Caco-2 (cell line): ENCODE results near the gene RNF145. TPM values are rescaled to one million over a fixed set of nuclear protein-coding genes. Genes with fewer than 3 reads are reported as not detected.

Experiments used
- BruUV-seq: library from RNA; stranded (reverse); fragments of 400-500 nt; replicated peaks from 2 replicates; lab custom pipeline; 2021; lab: Mats Ljungman, UMichigan
- CTCF ChIA-PET: fragments of 300-600 bp; sonication (Branson Sonifier 250); formaldehyde crosslinking; loops from one replicate; lab custom pipeline; 2022; ENCODE audit warnings: antibody characterized with exemption; lab: Charles Lee
- POLR2A ChIA-PET: fragments of 300-600 bp; sonication (Branson Sonifier 250); formaldehyde crosslinking; loops from one replicate; lab custom pipeline; 2022; ENCODE audit warnings: antibody characterized with exemption; lab: Charles Lee
- DNase-seq, 2 experiments: peaks; one replicate each; pipeline versions ENCODE4 v3.0.0 to v3.0.0-alpha.2; 2020 to 2022
- H3K27me3 ChIP-seq: replicated peaks from 2 replicates; pipeline ENCODE4 v1.6.0; 2011; ENCODE audit warnings: low read length; ENCODE audit not compliant: control insufficient read depth, insufficient read depth
- H3K36me3 ChIP-seq: 2 replicates; pipeline ENCODE4 v1.5.1; 2011; ENCODE audit warnings: low read length; ENCODE audit not compliant: control insufficient read depth, insufficient read depth
- H3K4me1 ChIP-seq: fragments of 250-450 bp; sonication (Bioruptor Pico); 2 replicates; pipeline ENCODE4 v1.5.1; 2020; ENCODE audit warnings: mild to moderate bottlenecking
- H3K4me3 ChIP-seq: 2 replicates; pipeline ENCODE4 v1.5.1; 2011; ENCODE audit warnings: low read depth, mild to moderate bottlenecking, control low read depth, low read length
- H3K9me3 ChIP-seq: fragments of 250-450 bp; sonication (Bioruptor Pico); 2 replicates; pipeline ENCODE4 v1.5.1; 2020; ENCODE audit warnings: mild to moderate bottlenecking, moderate library complexity
- H3K27ac Mint-ChIP-seq: one replicate; pipeline ENCODE4 v1.8.0; 2022; ENCODE audit warnings: mixed read lengths; ENCODE audit not compliant: unreplicated experiment
- H3K27me3 Mint-ChIP-seq: one replicate; pipeline ENCODE4 v1.8.0; 2022; ENCODE audit warnings: mixed read lengths; ENCODE audit not compliant: insufficient read depth, unreplicated experiment
- H3K36me3 Mint-ChIP-seq: one replicate; pipeline ENCODE4 v1.8.0; 2022; ENCODE audit warnings: mild to moderate bottlenecking, mixed read lengths; ENCODE audit not compliant: insufficient read depth, unreplicated experiment
- H3K4me1 Mint-ChIP-seq: one replicate; pipeline ENCODE4 v1.8.0; 2022; ENCODE audit warnings: low read depth, mixed read lengths; ENCODE audit not compliant: unreplicated experiment
- H3K4me3 Mint-ChIP-seq: one replicate; pipeline ENCODE4 v1.8.0; 2022; ENCODE audit warnings: mild to moderate bottlenecking, moderate library complexity, mixed read lengths; ENCODE audit not compliant: unreplicated experiment
- H3K9me3 Mint-ChIP-seq: one replicate; pipeline ENCODE4 v1.8.0; 2022; ENCODE audit warnings: mixed read lengths; ENCODE audit not compliant: unreplicated experiment
- CTCF ChIP-seq, 2 experiments: fragments of 200-600 bp in 1 of 2; IDR thresholded peaks; 1 replicate in 1 of 2; 2 replicates in 1 of 2; pipeline versions ENCODE4 v1.5.1 to v1.8.0; 2011 to 2022; ENCODE audit warnings: antibody characterized with exemption in 1 of 2, control low read depth in 1 of 2, inconsistent platforms in 1 of 2, low read depth in 1 of 2, low read length in 1 of 2, mild to moderate bottlenecking in 1 of 2, moderate library complexity in 1 of 2; ENCODE audit not compliant: insufficient read depth in 1 of 2, severe bottlenecking in 1 of 2, unreplicated experiment in 1 of 2
- intact Hi-C: fragments of 100-400 bp; cut with micrococcal nuclease; formaldehyde crosslinking; loops from one replicate; pipeline ENCODE4 v1.10.0; 2022; ENCODE audit not compliant: unreplicated experiment
- total RNA-seq: library from RNA; stranded (reverse); gene quantifications from 2 replicates; pipeline ENCODE4 v1.2.3, GENCODE V29; 2022

The RNF145 gene
- total RNA-seq, 1 experiment from 2014 or later = 38.7 TPM

- H3K9me3 Mint-ChIP-seq = no peaks in the 10 kb centered on the region
- intact Hi-C loops = no loop called here
- no TSS peak for BruUV-seq
- H3K36me3 ChIP-seq = no peaks in the 10 kb centered on the region; the same call in 1 of the 2 replicates
- H3K27ac Mint-ChIP-seq = peak overlapping the region; percentile 60
- peaks cover 23% of the 10 kb centered on the region for H3K4me1 ChIP-seq
- no peak for TF ChIP-seq CTCF (IDR thresholded peaks at IDR 0.05; ENCODE audit: insufficient read depth in 1 of 2, low read depth in 1 of 2, low read length in 1 of 2, severe bottlenecking in 1 of 2, unreplicated experiment in 1 of 2)
- no peaks in the 10 kb centered on the region for H3K27me3 Mint-ChIP-seq
- no peaks in the 10 kb centered on the region for H3K9me3 ChIP-seq
- ChIA-PET POLR2A (no interaction called here), CTCF (no interaction called here)
- H3K4me1 Mint-ChIP-seq = peaks cover 25% of the 10 kb centered on the region
- H3K4me3 ChIP-seq = peak overlapping the region; percentile 76
- peak overlapping the region; percentile 99 for H3K4me3 Mint-ChIP-seq
- DNase-seq = peak in 1 of 2 experiments; percentile 8
- H3K36me3 Mint-ChIP-seq = peaks cover 15% of the 10 kb centered on the region
- no peaks in the 10 kb centered on the region for H3K27me3 ChIP-seq
These were observed 883 bp upstream of the RNF145 start for GRCh38 chr5:159210210-159210661.

- Mint-ChIP-seq H3K27ac (peak overlapping the region; percentile 97), H3K4me1 (peaks cover 25% of the 10 kb centered on the region), H3K27me3 (no peaks in the 10 kb centered on the region), H3K4me3 (peak overlapping the region; percentile 99), H3K36me3 (peaks cover 15% of the 10 kb centered on the region), H3K9me3 (no peaks in the 10 kb centered on the region)
- ChIA-PET CTCF (interaction anchor here (2.1 kb wide), 1 partner anchor 52 kb away, joined by 12 read pairs; no protein-coding TSS in a partner anchor), POLR2A (no interaction called here)
- H3K4me3 ChIP-seq = peak overlapping the region; percentile 76
- intact Hi-C loops = loop anchor here (1.0 kb wide), 2 partner anchors 51 to 55 kb away; partner anchors contain the start of gene UBLCP1
- peaks cover 23% of the 10 kb centered on the region for H3K4me1 ChIP-seq
- TF ChIP-seq CTCF (IDR thresholded peaks at IDR 0.05; ENCODE audit: insufficient read depth in 1 of 2, low read depth in 1 of 2, low read length in 1 of 2, severe bottlenecking in 1 of 2, unreplicated experiment in 1 of 2) = no peak
- H3K27me3 ChIP-seq = no peaks in the 10 kb centered on the region
- H3K9me3 ChIP-seq = no peaks in the 10 kb centered on the region
- H3K36me3 ChIP-seq = no peaks in the 10 kb centered on the region; the same call in 1 of the 2 replicates
- BruUV-seq = no TSS peak
- DNase-seq = peak; percentile 31 to 49
These were observed 577 bp downstream of the RNF145 start for GRCh38 chr5:159208514-159209437.

- POLR2A ChIA-PET = no interaction called here
- peaks cover 23% of the 10 kb centered on the region for H3K4me1 ChIP-seq
- TF ChIP-seq CTCF (IDR thresholded peaks at IDR 0.05; ENCODE audit: insufficient read depth in 1 of 2, low read depth in 1 of 2, low read length in 1 of 2, severe bottlenecking in 1 of 2, unreplicated experiment in 1 of 2) = no peak
- intact Hi-C loops = loop anchor here (1.0 kb wide), 1 partner anchor 51 kb away; no protein-coding TSS in a partner anchor
- Mint-ChIP-seq H3K36me3 (peaks cover 15% of the 10 kb centered on the region), H3K27me3 (no peaks in the 10 kb centered on the region), H3K4me1 (peaks cover 25% of the 10 kb centered on the region), H3K27ac (peak overlapping the region; percentile 97), H3K9me3 (no peaks in the 10 kb centered on the region), H3K4me3 (peak overlapping the region; percentile 99)
- BruUV-seq = TSS peak; percentile 55
- DNase-seq = peak; percentile 76 to 79
- no peaks in the 10 kb centered on the region for H3K9me3 ChIP-seq
- no peaks in the 10 kb centered on the region; the same call in 1 of the 2 replicates for H3K36me3 ChIP-seq
- CTCF ChIA-PET = interaction anchor here (2.1 kb wide), 1 partner anchor 51 kb away, joined by 12 read pairs; no protein-coding TSS in a partner anchor
- peak overlapping the region; percentile 76 for H3K4me3 ChIP-seq
- H3K27me3 ChIP-seq = no peaks in the 10 kb centered on the region
These were observed 1.5 kb downstream of the RNF145 start for GRCh38 chr5:159207686-159208513.
